Stimulated activated CD8-positive, alpha-beta memory T cell treated with anti-CD3 and anti-CD28 coated beads, Interleukin-7, amount 100 ng/mL, for 4 hours (primary cell): ENCODE measurements around the gene NFATC2IP.
"Not testable (repeated sequence)": the region's sequence is repeated elsewhere in the genome, so short reads cannot be mapped to it uniquely, and the experiment has no call there.

Experiments
- DNase-seq, 2 donors: peaks; one replicate each; pipeline ENCODE4 v3.0.0-alpha.2; 2020; ENCODE audit warnings: low read depth in 2 of 2

NFATC2IP gene

GRCh38 chr16:28967156-28967555, 16.4 kb downstream of the NFATC2IP start:
- no peak for DNase-seq

- not testable (repeated sequence) for DNase-seq
These were observed 19.0 kb downstream of the NFATC2IP start for GRCh38 chr16:28969696-28970095.

DNA sequence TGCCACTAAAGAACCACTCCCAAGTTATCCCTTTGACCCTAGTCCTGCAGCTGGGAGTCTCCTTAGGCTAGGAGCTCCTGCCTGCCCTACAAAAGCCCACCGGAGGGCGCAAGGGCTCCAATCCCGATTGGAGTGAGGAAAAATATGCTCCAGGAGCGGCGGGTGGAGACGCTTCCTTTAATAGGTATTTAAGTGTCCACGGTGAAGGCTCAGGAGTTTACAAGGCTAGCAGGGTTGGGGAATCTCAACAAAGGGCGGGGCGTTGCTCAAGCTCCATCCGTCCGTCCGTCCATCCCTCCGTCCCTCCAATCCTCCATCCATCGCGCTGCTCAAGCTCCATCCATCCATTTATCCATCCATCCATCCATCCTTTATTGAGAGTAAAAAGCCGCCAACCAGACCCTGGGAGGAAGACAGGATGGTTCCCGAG, 23.3 kb downstream of the NFATC2IP start:
- DNase-seq = no peak

GRCh38 chr16:28974437-28975157, 23.9 kb downstream of the NFATC2IP start, which contains the start of gene SPNS1:
Gene SPNS1 (plus strand): TSS chr16:28974778. CDS start chr16:28975152, 374 bp downstream.
- peak; percentile 90 to 92 for DNase-seq

DNA sequence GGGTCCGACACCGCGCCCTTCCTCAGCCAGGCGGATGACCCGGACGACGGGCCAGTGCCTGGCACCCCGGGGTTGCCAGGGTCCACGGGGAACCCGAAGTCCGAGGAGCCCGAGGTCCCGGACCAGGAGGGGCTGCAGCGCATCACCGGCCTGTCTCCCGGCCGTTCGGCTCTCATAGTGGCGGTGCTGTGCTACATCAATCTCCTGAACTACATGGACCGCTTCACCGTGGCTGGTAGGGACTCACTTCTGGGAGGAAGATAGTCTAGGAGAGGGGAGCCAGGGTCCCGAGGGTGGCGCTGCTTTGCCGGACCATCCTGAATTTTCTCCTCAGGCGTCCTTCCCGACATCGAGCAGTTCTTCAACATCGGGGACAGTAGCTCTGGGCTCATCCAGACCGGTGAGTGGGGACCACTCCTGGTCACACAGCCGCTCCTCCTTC, 24.4 kb downstream of the NFATC2IP start:
- DNase-seq = no peak

DNA sequence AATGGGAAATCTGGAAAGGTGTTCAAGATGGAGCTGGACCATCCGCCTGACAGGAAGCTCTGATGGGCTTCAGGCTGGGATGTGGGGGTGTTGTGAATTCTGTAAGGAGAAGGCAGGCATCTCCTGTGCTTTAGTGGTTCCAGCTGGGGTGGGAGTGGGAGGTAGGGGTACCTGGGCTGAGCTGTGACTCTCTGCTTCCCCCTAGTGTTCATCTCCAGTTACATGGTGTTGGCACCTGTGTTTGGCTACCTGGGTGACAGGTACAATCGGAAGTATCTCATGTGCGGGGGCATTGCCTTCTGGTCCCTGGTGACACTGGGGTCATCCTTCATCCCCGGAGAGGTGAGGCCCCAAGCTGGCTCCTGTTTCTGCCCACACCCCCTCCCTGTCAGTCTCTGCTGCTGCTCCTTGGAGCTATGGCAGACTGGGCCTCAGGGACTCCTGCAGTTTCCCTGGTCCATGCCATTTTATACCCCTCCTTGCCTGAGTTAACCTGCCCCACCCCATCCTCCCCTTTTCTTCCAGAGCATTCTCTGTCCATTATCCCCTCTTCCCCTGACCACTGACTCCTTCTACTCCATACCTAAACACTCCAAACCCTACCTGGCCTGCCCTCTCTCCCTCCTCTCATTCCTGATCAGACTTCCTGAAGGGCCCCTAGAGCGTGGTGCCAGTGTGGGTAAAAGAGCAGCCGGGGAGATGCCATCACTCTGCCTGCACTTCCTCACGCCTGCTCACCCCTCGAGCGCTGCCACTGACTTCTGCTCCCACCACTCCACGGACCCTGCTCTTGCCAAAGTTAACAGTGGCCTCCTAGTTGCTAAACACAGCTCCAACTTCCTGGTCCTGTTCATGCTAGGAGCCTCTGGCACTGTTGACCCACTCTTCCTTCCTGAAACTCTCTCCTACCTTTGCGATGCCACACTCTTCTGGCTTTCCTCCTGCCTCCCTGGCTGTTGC, 27.2 kb downstream of the NFATC2IP start:
- no peak for DNase-seq

DNA sequence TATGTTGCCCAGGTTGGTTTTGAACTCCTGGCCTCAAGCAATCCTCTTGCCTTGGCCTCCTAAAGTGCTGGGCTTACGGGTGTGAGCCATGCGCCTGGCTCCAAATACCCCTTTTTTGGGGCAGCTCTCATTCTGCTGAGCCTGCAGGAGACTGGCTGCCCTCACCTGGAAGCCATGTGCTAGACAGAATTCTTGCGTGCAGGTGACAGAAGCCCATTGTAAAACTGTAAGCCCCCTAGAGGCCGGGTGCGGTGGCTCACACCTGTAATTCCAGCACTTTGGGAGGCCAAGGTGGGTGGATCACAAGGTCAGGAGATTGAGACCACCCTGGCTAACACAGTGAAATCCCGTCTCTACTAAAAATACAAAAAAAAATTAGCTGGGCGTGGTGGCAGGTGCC, 29.6 kb downstream of the NFATC2IP start:
- DNase-seq = not testable (repeated sequence)

DNA sequence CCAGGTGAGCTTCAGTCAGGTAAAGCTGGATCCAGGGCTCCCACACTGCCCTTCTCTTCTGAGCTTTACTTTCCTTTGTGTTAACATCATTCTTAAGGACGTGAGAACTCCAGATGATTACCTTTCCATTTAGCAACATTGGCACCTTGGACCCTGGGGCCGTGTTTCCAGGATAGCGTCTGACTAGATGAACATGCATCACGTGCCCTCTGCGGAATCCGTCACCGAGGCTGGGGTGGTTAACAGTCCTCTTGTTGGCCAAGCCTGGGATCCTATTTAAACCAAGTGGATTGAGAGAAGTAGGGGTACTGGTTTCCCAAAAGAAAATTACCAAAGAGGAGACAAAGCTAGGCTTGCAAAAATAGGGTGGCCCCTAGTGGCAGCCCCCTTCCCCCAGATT, 30.2 kb downstream of the NFATC2IP start:
- no peak for DNase-seq

DNA sequence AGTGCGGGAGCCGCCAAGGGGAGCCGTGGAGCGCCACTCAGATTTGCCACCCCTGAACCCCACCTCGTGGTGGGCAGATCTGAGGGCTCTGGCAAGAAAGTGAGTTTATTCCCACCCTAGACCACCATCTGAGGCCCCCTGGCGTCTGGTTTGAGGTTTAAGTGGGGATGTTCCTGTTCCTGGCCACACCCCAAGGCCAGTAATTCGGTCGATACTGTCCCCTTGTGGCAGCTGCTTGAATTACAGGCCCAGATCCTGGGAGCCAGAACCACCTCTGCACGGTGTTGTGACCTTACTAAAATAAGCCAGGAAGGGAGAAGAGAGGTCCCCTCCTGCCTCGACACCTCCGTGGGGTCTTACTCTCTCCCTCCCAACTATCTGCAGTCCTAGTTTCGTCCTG, 30.8 kb downstream of the NFATC2IP start:
- no peak for DNase-seq

- no peak for DNase-seq
These were observed 31.7 kb downstream of the NFATC2IP start for GRCh38 chr16:28982418-28982817.

- DNase-seq = no peak
These were observed 32.2 kb downstream of the NFATC2IP start for GRCh38 chr16:28982949-28983348.

DNA sequence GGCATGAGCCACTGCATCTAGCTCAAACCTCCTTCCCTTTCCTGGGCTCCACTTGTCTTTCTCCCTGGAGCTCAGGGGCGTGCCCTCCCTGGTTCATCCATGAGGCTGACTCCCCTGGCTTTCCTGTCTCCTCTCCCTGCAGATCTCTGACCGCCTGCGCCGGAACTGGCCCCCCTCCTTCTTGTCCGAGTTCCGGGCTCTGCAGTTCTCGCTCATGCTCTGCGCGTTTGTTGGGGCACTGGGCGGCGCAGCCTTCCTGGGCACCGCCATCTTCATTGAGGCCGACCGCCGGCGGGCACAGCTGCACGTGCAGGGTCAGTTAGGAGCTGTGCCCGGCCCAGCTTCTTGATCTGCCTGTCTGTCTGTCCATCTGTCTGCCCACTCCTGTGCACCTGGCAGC, 32.9 kb downstream of the NFATC2IP start:
- no peak for DNase-seq

DNA sequence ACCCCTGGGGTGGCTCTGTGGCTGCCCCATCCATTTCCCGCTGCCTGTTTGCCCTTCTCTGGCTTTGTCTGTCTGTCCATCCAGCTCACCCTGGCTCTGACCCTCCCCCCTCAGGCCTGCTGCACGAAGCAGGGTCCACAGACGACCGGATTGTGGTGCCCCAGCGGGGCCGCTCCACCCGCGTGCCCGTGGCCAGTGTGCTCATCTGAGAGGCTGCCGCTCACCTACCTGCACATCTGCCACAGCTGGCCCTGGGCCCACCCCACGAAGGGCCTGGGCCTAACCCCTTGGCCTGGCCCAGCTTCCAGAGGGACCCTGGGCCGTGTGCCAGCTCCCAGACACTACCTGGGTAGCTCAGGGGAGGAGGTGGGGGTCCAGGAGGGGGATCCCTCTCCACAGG, 33.4 kb downstream of the NFATC2IP start:
- no peak for DNase-seq

DNA sequence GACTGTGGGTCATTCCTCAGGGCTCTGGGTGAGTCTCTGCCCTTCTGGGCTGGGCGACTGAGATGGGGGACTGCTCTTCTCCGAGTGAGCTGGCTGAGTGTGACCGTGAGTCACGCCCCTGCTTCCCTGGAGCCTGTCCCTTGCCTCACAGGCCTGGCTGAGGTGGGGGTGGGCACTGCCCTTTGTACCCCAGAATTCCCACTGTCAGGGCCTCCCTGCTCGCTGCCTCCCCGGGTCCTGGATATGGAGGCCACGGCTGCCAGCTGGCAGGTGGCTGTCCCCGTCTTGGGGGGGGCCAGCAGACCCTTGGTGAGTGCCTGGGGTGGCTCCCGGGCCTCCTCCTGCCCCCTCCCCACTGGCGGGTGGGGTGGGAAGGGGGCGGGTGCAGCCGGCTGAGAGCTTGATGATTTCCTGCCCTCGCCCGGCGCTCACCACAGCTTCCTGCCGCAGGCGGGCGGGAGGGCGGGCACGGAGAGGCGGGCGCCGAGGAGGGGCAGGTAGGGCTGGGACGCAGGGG, 33.9 kb downstream of the NFATC2IP start, which contains the start of gene LAT:
Gene LAT (plus strand): TSS at position 434 of the 517 bp plus-strand sequence. CDS start 366 bp downstream, outside the sequence.
- peak; percentile 62 to 77 for DNase-seq

DNA sequence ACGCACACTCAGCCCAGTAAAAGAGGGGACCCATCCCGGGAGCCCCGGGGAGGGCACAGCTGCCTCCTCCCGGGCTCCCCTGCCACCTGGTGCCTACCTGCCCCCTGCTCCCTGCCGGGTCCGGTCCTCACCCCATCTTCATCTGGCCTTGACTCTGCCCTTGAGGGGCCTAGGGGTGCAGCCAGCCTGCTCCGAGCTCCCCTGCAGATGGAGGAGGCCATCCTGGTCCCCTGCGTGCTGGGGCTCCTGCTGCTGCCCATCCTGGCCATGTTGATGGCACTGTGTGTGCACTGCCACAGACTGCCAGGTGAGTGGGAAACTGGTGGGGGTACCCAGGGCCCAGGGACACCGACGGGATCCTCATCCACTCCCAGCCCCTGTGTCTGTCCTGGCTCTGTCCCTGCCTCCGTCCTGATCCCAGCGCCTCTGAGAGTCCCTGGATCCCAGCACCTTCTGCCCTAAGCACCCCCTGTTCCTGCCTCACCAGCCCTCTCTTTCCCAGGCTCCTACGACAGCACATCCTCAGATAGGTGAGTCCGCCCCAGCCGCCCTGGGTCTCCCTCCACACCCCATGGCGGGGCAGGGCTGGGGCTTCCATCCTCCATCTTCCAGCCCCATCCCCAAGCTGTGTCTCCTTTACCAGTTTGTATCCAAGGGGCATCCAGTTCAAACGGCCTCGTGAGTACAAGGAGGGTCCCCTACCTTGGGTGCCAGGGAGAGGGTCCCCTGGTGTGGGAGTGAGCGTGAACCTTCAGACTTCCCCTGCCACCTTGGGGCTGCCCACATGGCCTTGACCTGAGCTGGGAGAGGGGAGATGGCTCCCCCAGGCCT, 34.7 kb downstream of the NFATC2IP start:
- DNase-seq = no peak

GRCh38 chr16:28986046-28986445, 35.3 kb downstream of the NFATC2IP start:
- DNase-seq = no peak

- DNase-seq = no peak
These were observed 35.8 kb downstream of the NFATC2IP start for GRCh38 chr16:28986492-28986891.

DNA sequence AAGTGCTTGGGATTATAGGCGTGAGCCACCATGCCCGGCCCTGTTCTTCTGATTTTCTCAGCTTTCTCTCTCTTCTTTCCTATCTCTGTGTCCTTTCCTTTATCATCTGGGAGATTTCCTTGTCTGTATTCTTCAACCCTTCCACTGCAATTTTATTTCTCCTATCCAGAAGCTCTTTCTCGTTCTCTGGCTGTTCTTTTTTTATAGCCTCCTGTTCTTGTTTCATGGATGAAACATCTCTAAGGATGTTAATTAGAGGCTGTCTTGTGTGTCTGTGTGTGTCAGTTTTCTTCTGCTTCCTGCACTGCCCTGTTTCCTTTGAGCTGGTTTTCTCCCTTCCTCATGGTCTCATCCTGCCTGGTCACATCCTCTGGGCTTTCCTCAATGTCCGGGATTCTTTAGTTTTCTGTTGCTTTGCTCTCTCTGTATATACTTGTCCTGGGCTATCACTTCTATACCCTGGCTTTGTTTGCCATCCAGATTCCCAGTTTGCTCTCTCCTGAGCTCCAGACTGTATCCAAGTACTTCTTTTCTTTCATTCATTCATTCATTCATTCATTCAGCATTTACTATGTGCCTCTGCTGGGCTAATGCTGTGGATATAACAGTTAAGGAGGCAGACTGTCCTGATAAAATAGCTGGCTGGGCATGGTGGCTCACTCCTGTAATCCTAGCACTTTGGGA, 36.6 kb downstream of the NFATC2IP start:
- DNase-seq = no peak

- no peak for DNase-seq
These were observed 38.6 kb downstream of the NFATC2IP start for GRCh38 chr16:28989363-28989762.

DNA sequence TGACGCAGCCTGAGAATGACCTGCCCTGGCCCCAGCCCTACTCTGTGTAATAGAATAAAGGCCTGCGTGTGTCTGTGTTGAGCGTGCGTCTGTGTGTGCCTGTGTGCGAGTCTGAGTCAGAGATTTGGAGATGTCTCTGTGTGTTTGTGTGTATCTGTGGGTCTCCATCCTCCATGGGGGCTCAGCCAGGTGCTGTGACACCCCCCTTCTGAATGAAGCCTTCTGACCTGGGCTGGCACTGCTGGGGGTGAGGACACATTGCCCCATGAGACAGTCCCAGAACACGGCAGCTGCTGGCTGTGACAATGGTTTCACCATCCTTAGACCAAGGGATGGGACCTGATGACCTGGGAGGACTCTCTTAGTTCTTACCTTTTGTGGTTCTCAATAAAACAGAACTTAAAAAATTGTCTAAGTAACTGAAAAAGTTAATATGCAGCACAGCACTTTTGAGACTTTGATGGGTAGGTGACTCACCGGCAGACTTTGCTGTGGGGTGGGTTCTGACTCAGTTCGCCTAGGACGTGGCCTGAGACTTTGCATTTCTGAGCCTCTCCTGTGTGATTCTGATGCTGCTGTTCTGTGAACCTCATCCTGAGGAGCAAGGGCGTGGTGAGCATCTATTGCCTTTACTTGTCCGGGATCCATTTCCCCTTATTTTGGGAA, 39.8 kb downstream of the NFATC2IP start:
- peak; percentile 56 to 59 for DNase-seq
